Measurements from ENCODE around the gene RAB4B.
"Not testable (repeated sequence)": the region's sequence is repeated elsewhere in the genome, so short reads cannot be mapped to it uniquely, and the experiment has no call there.

GRCh38 chr19:40826312-40826698 lies 48.3 kb downstream of the RAB4B start:
- TF ChIP-seq CREB1 (CRISPR knock-in tag; IDR thresholded peaks at IDR 0.05; ENCODE audit: low read depth); CTCF (conservative IDR thresholded peaks at IDR 0.05; ENCODE audit: low read depth in 2 of 2); JUNB (IDR thresholded peaks at IDR 0.05; ENCODE audit: unreplicated experiment); REST (IDR thresholded peaks at IDR 0.05; ENCODE audit: unreplicated experiment); POLR2AphosphoS5 (IDR thresholded peaks at IDR 0.05; ENCODE audit: low read depth); EZH2 (IDR thresholded peaks at IDR 0.05; ENCODE audit: low read depth, unreplicated experiment); ZNF114 (CRISPR knock-in tag; IDR thresholded peaks at IDR 0.05); EZH2phosphoT487 (IDR thresholded peaks at IDR 0.05; ENCODE audit: unreplicated experiment); ZNF331 (CRISPR knock-in tag; IDR thresholded peaks at IDR 0.05; ENCODE audit: low read depth): not testable (repeated sequence)
- TF ChIP-seq, protein P1, sequence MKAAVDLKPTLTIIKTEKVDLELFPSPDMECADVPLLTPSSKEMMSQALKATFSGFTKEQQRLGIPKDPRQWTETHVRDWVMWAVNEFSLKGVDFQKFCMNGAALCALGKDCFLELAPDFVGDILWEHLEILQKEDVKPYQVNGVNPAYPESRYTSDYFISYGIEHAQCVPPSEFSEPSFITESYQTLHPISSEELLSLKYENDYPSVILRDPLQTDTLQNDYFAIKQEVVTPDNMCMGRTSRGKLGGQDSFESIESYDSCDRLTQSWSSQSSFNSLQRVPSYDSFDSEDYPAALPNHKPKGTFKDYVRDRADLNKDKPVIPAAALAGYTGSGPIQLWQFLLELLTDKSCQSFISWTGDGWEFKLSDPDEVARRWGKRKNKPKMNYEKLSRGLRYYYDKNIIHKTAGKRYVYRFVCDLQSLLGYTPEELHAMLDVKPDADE (IDR thresholded peaks at IDR 0.05), result not testable (repeated sequence)
